Stimulated activated CD4-positive, alpha-beta T cell treated with anti-CD3 and anti-CD28 coated beads, Interleukin-15, amount 100 ng/mL, for 24 hours (primary cell): ENCODE measurements around the gene GPNMB.
A peak's percentile ranks its signal among the peaks of the same experiment; 100 is the strongest.

Experiments
- DNase-seq: peaks from one replicate; pipeline ENCODE4 v3.0.0-alpha.2; 2020

The GPNMB gene

DNA sequence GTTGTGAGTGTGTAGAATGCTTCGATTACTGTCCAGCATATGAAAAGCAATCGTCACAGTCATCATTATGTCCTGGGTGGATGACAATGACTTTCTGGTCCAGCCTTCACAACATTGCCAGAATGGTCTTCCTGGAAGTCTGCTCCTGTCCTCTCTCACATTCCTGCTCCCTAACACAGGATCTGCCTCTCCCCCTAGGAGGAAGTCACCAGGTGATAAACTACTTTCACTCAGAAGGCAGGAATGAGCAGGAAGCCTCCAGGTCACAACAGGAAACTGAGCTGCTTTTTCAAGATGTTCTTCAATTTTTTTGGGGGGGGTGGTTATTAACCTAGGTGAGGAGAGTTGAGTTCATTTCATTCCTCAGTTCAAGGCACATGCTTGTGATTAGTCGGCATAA, 13.6 kb upstream of the GPNMB start:
- DNase-seq = no peak

DNA sequence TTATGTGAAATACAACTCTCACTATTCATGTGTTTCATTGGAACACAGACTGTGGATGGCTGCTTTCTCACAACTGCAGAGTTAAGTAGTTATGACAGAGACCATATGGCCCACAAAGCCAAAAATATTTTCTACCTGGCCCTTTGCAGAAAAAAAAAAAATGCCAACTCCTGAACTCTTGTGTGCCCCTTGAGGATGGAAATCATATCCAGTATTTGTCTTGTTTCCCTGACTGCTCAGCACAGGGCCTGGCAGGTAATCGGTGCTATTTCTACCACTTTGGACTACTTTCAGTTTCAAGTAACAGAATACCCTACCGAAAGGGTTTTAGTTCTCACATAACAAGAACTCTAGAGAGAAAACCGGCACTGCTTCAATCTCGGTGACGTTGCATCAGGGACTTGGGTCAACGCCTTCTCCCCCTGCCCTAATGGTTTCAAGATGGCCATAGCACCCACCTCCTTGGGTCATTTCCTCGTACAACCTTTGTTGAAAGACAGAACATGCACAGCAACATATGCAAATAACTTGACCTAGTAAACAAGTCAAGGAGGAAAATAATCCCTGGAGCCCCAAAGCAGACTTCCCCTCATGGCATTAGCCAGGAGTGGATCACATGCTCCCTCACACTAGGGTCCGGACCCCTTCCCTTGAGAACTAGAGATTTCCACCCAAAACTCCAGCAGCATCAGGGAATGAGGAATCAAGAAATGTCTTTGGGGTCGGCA, 11.8 kb upstream of the GPNMB start:
- DNase-seq = no peak

DNA sequence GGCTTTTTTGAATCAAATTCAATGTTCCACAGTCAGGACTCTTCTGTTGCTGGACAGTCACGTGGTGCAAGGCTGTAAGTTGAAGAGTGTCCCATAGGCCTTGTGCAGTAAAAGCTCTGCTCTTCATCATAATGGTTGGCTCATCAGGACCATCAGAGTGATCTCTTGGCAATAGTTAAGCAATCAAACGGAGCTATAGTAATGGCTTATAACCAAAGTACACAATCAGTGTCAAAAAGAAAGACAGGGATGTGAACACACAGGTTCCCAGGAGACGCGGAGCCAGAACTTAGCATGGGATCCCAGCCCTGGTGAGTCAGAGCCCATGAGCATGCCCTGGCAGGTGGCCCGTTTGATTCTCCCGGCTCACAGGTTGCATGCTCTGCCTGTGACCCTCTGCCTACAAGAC, 10.8 kb upstream of the GPNMB start:
- no peak for DNase-seq

DNA sequence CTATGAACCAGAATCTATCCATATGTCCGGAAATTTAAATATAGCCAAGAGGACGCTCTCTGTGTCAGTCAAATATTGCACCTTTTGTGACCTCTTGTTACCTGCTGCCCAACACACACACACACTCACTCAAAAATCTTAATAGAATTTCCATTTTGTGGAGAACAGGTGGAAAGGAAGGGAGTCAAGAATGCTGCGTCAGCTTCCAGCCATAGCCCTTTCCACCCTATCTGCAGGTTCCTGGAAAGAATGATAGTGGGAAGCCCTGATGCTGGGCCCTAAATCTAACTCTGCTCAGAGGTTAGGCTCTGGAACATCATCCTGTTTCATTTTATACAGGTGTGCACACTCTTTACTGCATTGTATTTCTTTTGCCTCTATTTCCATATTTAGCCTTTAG, 9.6 kb upstream of the GPNMB start:
- no peak for DNase-seq

DNA sequence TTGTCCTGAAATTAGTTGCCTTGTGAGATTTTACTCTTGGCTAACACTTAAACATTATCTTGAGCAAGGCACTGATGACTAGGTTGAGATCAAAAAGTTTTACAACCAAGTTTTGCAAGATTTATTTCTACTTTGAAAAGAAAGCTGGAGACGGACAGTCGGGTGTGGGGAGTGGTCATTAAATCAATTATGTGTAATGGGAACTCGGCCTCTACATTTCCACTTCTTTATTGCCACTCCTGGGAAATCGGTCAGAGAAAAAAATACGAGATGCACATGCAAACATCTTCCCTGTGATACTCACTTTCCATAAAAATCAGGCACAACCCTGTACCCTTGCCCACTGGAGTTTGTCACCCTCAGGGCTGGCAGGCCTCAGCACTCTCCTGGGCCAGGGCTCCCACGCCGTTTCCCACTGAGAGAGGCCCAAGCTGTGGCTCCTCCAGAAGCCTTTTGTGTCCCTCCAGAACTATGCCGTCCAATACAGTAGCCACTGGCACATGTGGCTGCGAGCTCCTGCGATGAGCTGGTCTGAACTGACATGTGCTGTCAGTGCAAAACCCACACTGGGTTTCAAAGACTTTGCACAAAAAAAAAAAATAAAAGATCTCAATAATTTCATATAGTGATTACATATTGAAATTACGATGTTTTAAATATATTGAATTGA, 7.5 kb upstream of the GPNMB start:
- no peak for DNase-seq

DNA sequence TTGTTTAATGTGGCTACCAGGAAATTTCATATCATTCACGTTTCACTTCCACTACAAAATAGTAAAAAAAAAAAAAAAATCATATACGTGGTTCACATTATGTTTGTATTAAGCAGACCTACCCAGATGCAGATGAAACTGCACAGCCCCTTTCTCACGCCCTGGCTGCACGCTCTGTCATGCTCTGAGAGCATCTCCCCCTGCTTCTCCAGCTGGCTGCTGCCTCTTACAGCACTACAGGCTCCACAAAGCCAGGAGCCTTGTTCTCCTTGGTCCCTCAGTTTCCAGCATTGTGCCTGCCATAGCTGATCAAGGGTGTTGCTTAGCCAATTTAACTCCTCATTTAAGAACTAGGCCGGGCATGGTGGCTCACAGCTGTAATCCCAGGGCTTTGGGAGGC, 6.9 kb upstream of the GPNMB start:
- no peak for DNase-seq

DNA sequence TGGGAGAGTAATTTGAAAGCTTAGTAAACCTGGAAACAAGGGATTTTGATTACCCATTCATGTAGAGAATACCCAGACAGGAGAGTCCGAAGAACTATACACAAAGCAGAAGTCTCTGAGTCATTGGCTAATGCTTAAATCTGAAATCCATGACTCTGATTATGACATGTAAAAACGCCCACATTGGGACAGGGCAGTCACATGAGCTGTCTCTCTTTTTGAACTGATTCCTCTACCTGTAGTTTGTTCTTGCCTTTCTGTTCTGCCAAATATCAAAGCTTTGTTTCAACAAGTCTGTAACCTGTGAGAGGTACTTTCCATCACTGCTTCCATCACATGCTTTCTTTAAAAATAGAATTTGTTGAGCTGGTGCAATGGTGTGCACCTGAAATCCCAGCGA, 4.3 kb upstream of the GPNMB start:
- DNase-seq = no peak

DNA sequence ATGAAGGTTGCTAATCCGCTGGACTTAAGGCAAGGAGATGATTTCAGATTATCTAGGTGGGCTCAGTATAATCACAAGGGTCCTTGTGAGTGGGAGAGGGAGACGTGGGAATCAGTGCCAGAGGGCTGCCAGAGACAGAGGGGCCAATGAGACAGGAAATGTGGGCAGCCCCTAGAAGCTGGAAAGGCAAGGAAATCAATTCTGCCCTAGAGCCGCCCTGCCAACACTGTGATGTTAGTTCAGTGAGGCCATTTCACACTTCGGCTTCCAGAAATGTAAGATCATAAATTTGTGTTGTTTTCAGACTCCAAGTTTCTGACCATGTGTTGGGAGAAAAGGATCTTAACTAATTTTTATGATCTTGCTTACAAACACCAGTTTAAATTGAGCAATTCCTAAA, 3.6 kb upstream of the GPNMB start:
- no peak for DNase-seq

DNA sequence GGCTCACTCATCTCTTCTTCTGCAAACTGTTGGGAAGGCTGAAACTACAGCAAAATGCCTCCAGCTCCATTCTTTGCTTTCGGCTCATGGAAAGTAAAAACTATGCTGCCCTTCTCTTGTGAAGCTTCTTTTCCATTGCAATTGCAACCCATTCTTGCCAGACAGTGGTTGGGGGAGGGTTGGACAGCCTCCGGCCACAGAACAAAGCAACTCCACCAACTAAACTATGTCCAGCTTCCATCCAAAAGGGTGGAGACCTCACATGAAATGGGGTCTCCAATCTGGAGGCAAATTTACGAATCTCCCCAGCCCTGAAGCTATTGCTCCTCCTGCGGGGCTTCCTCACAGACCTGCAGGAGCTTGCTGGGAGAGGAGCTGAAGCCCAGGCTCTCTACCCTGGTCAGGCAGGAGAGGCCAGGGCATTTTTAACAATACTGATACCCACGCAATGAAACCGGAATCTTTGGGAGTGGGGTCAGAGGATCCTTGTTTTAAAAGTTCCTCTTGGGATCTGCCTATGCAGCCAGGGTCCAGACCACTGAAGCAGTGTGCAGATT, 549 bp downstream of the GPNMB start:
- DNase-seq = no peak

DNA sequence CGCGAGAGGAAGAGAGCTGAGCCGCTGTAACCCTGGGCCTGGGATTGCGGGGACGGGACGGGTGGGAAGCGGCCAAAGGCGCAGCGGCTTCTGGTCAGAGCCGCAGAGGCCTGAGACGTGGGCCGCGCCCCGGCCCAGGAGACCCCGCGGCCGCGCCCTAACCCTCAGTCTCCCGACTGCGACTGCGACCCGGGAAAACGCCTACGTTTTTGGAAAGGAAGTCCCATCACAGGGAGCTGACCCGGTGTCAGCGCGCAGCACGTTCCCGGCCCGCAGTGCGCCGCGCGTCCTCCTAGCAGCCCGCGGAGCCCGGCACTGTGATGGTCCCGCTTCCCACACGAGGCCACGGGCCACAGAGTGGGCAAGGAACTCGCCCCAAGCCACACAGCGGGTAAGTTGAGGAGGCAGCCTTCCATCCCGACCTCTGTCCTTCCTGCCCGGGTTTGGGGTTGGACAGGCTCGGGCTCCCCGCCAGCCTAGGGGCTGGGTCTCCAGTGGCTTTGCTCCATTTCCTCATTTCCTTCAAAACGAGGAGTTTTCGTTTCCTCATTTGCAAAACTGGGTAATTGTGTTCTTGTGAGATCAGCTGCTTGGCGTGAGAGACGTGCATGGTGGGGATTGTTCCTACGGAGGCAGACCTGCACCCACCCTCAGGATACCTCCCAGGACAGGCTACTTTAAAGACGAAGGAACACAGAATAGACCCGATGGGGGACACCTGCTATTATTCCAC, 1.2 kb downstream of the GPNMB start:
- no peak for DNase-seq

DNA sequence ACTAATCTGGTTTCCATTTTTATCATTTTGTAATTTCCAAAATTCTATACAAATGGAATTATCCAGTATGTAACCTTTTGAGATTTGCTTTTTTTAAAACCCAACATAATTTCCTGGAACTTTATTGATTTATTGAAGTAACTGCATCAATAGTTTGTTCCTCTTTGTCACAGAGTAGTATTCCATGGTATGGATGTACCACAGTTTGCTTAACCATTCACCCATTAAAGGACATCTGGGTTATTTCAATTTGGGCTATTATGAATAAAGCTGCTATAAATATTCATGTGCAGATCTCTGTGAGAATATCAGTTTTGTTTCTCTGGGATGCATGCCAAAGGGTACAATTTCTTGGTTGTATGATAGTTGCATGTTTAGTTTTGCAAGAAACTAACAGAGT, 2.9 kb downstream of the GPNMB start:
- no peak for DNase-seq

DNA sequence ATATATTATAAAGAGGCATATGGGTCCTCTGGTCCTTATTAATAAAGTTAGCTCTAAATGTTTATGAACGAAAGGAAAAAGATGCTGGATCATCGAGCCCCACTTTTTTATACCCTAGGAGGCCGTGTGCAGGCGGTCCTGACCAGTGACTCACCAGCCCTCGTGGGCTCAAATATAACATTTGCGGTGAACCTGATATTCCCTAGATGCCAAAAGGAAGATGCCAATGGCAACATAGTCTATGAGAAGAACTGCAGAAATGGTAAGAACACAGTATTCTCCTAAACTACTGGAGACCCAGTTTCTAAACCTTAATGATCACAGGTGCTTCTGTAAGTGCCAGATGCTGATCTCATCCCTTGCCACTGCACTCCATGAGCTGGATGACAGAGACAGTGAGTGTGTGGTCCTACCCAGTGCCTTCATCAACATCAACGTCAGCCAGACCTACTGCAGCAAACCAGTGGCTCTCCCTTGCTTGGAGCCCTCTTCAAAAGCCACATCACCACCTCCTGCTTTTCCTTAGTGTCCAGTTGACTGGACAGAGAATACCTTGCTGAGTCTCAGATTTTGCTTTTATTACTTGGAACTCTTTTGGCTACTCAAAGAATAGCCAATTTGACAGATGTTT, 7.6 kb downstream of the GPNMB start:
- DNase-seq = no peak

DNA sequence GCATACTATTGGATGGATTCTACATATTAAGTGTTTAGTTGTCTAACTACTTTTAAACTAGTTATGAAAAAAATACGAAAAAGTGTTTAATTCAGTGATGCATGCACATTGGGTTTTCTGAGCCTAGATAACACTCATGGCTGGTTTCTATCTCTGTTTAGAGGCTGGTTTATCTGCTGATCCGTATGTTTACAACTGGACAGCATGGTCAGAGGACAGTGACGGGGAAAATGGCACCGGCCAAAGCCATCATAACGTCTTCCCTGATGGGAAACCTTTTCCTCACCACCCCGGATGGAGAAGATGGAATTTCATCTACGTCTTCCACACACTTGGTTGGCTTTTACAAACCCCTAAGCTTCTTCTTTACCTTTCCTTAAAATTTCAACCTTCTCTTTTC, 10.2 kb downstream of the GPNMB start:
- DNase-seq = no peak

DNA sequence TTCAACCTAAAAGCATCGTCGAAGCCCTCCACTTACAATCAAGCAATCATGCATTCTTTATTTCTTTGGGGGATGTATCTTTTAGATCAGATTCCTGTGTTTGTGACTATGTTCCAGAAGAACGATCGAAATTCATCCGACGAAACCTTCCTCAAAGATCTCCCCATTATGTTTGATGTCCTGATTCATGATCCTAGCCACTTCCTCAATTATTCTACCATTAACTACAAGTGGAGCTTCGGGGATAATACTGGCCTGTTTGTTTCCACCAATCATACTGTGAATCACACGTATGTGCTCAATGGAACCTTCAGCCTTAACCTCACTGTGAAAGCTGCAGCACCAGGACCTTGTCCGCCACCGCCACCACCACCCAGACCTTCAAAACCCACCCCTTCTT, 13.8 kb downstream of the GPNMB start:
- no peak for DNase-seq

DNA sequence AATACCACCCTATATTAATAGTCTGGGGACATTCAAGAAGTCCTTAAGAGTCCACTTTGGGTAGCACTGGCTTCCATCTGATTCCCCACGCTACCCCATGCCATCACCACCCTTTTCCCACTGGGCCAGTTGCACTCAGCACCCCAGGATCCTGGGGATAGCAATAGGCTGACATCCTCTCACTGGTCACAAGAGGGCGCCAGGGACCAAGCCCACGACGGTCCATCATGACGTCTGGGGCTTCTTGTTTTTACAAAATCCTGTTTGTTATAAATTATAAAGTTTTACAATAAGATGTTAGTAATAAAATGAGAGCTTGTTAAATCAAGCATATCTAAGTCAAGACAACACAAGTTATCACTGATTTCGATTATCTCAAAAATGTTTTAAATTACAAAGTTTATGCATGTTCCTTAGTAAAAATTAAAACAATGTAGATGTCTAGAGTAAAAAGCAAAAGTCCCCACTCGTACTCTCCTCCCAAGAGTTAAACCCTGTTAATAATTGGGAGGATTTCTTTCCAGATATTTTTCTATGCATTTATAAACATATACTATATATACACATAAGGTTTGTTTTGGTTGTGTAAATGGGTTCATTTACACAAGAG, 15.4 kb downstream of the GPNMB start:
- peak; percentile 75 for DNase-seq

DNA sequence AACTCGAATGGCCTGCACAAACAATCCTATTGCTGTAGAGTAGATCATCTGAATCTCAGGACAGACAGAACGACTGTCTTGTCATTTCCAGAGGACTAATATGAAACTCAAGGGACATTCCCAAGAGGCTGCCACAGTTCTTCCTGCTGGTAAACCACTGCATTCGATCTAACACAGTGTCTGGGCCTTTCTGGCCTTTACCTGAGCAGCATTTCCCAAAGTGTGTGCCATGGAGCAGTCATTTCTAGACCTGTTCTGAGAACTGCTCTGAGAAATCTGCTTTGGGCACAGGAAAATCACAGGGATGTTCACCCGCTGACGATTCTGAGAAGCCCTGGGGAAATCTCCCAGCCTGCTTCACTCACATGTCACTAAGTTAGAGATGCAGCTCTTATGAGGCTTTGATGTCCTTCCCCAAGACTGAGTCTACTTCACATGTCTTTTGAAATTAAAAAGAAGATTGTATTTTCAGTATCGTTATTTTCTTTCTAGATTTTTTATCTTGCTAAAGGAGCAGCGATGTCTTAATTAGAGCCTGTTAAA, 18.4 kb downstream of the GPNMB start:
- no peak for DNase-seq

DNA sequence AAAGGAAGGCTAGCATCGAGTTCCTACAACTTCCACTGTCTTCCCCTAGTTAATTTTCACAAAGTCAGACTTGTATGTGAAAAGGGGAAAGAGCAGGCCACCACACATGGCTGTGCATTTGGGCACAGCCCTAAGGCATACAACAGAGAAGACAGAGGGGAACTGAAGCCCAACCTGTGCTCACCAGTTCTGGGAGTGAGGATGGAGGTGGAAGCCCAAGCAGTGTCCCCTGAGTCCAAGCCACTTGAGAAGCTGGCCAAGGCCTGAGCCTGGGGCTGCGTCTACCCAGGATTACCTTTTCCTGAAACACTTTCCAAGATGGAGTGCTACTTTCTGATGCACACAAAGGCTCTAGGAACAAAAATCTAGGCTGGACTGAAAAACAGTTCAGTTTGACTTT, 20.3 kb downstream of the GPNMB start:
- no peak for DNase-seq

DNA sequence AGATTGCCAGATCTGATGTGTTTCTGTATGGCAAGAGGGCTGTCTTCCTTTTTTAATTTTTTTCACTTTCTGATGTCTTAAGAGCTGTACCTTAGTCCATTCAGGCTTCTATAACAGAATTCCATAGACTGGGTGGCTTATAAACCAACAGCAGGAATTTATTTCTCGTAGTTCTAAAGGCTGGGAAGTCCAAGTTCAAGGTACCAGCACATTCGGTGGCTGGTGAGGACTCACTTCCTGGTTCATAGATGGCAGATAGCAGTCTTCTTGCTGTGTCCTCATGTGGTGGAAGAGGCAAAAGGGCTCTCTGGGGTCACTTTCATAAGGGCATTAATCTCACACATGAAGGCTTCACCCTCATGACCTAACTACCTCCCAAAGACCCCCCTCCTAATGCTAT, 20.8 kb downstream of the GPNMB start:
- no peak for DNase-seq

DNA sequence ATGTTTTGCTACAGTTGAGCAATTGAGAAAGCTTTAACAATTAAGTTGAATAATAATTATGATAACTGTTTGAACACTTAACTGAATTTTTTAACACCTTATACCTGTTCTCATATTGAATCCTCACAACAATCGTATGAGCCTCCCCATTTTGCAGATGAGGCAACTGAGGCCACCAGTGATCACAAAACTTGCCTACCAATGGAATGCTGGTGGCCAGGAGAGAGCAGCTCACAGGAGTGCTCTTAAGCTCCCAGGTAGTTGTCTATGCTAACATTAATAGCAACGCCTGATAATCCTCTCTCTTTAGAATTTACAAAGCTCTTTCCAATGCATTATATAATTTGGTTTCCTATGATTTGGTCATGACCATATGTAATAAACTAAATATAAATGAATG, 21.6 kb downstream of the GPNMB start:
- no peak for DNase-seq

DNA sequence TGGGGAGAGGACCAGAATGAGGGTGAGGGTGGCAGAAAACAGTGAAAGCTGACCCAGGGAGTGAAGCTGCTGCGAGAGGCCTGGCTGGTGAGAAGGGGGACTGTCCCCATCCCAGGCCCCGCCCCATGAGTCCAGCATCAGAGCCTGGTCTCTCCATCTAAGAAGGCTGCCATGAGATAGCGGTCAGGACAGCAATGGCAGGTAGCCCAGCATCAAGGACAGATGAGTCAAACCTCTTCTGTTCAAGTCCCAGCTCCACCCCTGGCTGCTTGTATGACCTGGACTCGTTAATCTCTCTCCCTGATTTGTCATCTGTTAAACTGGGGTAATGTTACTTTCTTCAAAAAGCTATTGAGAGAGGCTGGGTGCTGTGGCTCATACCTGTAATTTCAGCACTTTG, 22.2 kb downstream of the GPNMB start:
- DNase-seq = no peak

DNA sequence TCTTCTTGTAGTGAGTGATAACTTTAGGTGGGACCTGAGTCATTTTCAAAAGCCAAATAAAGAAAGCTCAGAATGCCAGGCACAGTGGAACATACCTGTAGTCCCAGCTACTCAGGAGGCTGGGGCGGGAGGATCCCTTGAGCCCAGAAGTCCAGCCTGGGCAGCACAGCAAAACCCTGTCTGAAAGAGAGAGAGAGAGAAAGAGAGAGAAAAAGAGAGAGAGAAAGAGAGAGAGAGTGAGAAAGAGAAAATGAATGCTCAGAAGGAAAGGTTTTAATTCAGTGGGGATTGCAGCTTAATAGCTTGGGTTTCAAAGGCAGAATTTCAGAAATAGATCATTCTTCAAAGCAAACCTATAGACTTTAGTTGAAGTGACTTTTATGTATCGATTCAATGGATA, 25.7 kb downstream of the GPNMB start:
- DNase-seq = no peak

DNA sequence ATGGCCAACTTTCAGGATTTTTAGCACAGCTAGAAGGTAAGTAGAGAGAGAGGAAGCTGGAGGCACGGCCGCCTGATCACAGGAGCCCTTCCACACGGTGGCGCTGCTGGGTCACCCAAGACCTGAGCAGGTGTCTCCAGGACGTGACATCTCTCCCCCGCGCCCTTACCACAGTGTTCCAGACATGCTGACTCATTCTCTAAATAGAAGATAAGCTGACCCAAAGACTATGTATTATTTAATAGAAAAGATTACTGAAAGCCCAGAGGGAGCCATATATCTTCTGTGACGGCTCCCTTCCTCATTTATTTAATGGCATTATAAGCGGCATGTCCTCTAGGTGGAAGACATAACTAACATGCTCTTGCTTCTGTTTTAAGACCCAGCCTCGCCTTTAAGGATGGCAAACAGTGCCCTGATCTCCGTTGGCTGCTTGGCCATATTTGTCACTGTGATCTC, 26.6 kb downstream of the GPNMB start:
- peak; percentile 96 for DNase-seq

DNA sequence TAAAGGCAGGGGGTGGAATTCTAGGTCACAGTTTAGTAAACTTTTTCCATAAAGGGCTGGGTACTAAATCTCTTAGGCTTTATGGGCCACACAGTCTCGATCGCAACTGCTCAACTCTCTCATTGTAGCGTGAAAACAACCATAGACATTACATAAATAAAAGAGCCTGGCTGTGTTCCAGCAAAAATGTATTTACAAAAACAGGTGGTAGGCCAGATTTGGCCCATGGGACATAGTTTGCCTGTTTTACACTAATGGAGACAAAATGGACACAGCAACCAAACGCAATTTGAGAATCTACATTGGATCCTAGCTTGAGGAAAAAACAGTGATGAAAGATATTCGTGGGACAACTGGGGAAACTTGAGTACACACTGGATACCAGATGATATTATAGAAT, 29.3 kb downstream of the GPNMB start:
- no peak for DNase-seq
